Thyroid gland (tissue), 4 donors: ENCODE results near the gene ESYT2.

Experiments
- POLR2A ChIP-seq, 2 donors: fragments of 450-650 bp; IDR thresholded peaks; one replicate each; pipeline ENCODE4 v1.6.1; 2017; ENCODE audit warnings: antibody characterized with exemption in 2 of 2, mild to moderate bottlenecking in 2 of 2, moderate library complexity in 1 of 2
- TF ChIP-seq, protein P1 (sequence below), 6 experiments: fragments of 200-600 bp in 3 of 6; fragments of 450-650 bp in 3 of 6; sonication (generic) in 3 of 6; IDR thresholded peaks; one replicate each; pipeline ENCODE4 v1.5.1; 2016 to 2019; ENCODE audit warnings: antibody characterized with exemption in 6 of 6, mild to moderate bottlenecking in 2 of 6, inconsistent platforms in 1 of 6, moderate library complexity in 1 of 6

DNA sequence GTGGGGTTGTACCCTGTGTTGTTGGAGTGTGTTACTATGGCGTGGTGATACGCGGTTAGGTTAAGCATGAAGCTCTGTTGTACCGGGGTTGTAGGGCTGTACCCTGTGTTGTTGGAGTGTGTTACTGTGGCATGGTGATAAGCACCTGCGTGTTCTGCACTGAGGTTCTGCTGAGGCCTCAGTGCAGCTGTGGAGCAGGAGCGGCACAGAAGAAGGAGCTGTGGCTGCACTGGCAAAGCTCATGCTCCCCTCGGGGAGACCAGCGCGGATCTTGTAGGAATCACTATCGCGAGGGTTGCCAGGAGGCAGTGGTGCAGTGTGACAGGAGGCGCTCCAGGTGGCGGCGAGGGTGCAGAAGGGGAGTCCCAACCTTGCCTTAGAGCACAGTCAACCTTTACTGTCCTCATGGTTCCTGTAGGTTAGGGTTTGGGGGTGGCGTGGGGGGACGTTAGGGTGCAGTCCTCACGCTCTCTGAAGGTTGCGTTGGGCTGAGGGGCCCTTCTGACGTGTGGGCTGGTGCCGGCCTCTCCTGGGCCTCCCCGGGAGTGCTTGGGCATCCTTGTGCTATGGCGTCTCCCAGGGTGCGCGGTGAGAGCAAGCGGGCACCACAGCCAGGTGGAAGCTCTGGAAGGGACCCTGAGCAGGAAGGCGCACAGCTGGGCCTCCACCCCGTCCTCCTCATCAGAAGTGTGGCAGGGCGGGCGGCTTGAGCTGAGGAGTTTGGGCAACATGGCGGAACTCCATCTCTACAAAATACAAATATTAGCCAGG is 38.1 kb upstream of the ESYT2 start:
- no peak for TF ChIP-seq POLR2A (IDR thresholded peaks at IDR 0.05)
- TF ChIP-seq, protein P1, sequence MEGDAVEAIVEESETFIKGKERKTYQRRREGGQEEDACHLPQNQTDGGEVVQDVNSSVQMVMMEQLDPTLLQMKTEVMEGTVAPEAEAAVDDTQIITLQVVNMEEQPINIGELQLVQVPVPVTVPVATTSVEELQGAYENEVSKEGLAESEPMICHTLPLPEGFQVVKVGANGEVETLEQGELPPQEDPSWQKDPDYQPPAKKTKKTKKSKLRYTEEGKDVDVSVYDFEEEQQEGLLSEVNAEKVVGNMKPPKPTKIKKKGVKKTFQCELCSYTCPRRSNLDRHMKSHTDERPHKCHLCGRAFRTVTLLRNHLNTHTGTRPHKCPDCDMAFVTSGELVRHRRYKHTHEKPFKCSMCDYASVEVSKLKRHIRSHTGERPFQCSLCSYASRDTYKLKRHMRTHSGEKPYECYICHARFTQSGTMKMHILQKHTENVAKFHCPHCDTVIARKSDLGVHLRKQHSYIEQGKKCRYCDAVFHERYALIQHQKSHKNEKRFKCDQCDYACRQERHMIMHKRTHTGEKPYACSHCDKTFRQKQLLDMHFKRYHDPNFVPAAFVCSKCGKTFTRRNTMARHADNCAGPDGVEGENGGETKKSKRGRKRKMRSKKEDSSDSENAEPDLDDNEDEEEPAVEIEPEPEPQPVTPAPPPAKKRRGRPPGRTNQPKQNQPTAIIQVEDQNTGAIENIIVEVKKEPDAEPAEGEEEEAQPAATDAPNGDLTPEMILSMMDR (IDR thresholded peaks at IDR 0.05) = no peak
